Choroid plexus epithelial cell (primary cell): ENCODE results near the gene PRMT6.
"Not testable (repeated sequence)": the region's sequence is repeated elsewhere in the genome, so short reads cannot be mapped to it uniquely, and the experiment has no call there.

Source experiments
- DNase-seq: peaks from one replicate; pipeline ENCODE4 v3.0.0-alpha.2; 2010; ENCODE audit warnings: low read depth
- H3K4me3 ChIP-seq: 2 replicates; pipeline ENCODE4 v1.5.1; 2011; ENCODE audit warnings: low read depth, mild to moderate bottlenecking, control low read depth, low read length, moderate library complexity
- TF ChIP-seq, protein P1 (sequence below): conservative IDR thresholded peaks from 2 replicates; pipeline ENCODE4 v1.5.1; 2011; ENCODE audit warnings: low read depth, mild to moderate bottlenecking, control low read depth, inconsistent platforms, low read length, moderate library complexity

Gene PRMT6

DNA sequence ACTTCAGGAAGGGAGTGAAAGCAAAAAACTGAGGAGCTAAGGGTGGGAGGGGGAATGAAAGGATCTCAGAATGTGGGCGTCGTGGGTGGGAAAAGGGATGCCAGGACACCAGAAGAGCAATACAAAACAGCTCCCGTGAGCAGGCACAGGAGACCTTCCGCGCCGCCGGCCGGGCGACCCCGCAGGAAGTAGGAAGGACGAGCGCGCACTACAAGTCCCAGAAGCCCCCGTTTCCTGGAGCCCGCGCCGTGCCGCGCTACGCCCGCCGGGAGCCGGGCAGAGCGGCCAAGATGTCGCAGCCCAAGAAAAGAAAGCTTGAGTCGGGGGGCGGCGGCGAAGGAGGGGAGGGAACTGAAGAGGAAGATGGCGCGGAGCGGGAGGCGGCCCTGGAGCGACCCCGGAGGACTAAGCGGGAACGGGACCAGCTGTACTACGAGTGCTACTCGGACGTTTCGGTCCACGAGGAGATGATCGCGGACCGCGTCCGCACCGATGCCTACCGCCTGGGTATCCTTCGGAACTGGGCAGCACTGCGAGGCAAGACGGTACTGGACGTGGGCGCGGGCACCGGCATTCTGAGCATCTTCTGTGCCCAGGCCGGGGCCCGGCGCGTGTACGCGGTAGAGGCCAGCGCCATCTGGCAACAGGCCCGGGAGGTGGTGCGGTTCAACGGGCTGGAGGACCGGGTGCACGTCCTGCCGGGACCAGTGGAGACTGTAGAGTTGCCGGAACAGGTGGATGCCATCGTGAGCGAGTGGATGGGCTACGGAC lies at the start of gene PRMT6:
TSS of gene PRMT6 (plus strand) at position 249 of the 771 bp plus-strand sequence. CDS start at position 291, 42 bp downstream.
- TF ChIP-seq, protein P1, sequence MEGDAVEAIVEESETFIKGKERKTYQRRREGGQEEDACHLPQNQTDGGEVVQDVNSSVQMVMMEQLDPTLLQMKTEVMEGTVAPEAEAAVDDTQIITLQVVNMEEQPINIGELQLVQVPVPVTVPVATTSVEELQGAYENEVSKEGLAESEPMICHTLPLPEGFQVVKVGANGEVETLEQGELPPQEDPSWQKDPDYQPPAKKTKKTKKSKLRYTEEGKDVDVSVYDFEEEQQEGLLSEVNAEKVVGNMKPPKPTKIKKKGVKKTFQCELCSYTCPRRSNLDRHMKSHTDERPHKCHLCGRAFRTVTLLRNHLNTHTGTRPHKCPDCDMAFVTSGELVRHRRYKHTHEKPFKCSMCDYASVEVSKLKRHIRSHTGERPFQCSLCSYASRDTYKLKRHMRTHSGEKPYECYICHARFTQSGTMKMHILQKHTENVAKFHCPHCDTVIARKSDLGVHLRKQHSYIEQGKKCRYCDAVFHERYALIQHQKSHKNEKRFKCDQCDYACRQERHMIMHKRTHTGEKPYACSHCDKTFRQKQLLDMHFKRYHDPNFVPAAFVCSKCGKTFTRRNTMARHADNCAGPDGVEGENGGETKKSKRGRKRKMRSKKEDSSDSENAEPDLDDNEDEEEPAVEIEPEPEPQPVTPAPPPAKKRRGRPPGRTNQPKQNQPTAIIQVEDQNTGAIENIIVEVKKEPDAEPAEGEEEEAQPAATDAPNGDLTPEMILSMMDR: no peak
- H3K4me3 ChIP-seq: peak within 1 kb of the TSS; percentile 98
- peak; percentile 71 for DNase-seq

DNA sequence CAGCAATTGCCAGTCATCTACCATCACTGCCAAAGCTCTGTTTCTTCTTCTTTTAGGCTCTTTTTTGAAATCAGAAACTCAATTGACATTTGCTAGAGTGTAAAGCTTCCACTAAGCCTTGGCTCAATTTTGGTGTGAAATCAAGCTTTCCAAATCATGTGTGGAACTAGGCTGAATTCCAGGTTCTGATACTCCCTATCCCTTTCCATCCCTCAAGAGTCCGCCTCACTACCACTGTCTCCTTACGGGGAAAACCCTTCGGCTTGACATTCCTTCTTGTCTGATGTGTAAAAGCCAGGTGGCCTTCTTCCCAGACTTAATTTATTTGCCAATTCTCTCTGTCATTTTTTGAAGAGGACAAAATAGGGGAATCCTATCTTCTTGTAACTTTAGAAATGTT lies 47.2 kb upstream of the PRMT6 start:
- DNase-seq: no peak

DNA sequence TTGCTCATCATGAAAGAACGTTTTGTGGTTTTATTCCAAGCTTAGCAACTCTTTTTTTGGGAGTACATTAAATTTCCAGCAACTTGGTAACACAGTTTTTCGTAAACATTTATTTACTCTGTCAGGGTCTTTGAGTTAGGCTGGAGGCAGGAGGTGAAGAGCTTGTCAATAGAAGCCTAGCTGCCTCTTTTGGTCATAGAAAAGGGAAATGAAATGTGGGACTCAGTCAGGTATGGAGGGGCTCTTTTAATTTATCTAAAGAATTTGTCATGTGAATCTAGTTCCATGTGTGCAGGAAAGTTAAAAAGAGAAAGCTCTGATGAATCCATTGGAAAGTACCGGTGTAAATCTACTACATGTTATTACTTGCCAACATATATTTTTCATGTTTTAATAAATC lies 45.9 kb upstream of the PRMT6 start:
- H3K4me3 ChIP-seq: no peak overlapping the region
- no peak for DNase-seq
- TF ChIP-seq, protein P1: no peak

More for the DNA sequence above, 47.2 kb upstream of the PRMT6 start:
- H3K4me3 ChIP-seq: no peak overlapping the region
- TF ChIP-seq, protein P1: no peak

DNA sequence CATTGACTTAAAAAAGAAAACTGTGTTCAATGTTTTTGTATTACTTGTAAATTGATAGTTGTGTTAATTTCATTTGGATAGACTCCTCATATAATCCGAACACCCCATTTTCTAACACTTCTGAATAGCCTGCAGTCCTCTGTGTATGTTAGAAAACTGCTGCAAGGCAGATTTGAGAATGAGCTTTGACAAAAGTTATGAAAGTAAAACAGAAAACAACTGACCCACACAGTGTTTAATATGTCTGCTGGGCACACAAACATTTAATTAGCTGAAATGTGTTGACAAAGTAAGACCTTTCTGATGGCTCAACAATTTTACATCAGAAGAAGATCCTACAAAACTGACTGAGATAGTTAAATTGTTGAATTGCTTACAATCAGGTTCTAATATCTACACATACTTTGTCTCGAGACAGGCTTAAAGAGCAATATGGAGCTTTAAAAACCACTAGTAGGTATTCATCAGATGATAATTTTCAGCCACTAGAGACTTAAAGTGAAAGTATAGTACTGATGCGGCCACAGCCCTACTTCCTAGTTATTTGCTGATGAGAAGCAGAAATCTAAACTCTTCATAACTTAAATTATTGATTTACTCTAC lies 40.0 kb upstream of the PRMT6 start:
- no peak for DNase-seq
- H3K4me3 ChIP-seq: no peak overlapping the region
- TF ChIP-seq, protein P1: no peak

DNA sequence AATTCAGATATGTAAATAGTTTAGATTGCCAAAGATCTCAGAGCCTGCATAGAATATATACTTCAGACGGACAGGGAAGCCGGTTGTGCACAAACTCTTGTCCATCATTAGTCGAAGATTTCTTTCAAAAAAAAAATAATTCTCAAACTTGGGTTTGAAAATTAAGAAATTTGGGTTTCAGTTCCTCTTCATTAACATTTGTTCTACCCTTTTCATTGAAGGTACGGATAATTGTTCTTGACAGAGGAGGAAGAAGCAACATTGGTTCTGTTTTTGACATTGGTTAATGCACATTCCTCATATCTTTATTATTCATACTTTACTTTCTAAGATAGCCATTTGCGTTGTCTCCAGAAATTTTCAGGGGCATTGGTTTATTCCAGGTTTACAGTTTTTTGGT lies 38.0 kb upstream of the PRMT6 start:
- TF ChIP-seq, protein P1: no peak
- no peak for DNase-seq
- H3K4me3 ChIP-seq: no peak overlapping the region

DNA sequence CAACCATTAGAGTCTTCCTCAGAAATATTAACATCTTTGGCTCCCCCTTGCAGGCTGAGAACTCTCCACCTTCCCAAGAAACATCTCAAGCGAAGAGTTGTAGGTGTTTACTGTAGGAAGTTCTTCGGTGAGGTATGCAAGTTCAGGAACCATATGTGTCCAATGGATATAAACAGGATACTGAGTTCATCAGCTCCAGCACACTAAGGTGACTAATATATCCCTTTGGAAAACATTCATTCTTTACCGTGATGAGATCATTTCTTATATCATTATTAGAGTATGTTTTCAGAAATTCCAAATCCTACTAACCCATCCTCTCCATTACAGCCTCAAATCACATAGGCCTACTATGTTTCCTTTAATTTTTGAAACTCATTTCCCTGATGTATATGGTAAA lies 37.3 kb upstream of the PRMT6 start:
- no peak for DNase-seq
- TF ChIP-seq, protein P1: no peak
- H3K4me3 ChIP-seq: no peak overlapping the region

DNA sequence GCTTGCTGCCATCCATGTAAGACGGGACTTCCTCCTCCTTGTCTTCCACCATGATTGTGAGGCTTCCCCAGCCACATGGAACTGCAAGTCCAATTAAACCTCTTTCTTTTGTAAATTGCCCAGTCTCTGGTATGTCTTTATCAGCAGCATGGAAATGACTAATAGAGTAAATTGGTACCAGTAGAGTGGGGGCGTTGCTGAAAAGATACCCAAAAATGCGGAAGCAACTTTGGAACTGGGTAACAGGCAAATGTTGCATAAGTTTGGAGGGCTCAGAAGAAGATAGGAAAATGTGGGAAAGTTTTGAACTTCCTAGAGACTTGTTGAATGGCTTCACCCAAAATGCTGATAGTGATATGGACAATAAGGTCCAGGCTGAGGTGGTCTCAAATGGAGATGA lies 17.6 kb upstream of the PRMT6 start:
- DNase-seq: not testable (repeated sequence)

DNA sequence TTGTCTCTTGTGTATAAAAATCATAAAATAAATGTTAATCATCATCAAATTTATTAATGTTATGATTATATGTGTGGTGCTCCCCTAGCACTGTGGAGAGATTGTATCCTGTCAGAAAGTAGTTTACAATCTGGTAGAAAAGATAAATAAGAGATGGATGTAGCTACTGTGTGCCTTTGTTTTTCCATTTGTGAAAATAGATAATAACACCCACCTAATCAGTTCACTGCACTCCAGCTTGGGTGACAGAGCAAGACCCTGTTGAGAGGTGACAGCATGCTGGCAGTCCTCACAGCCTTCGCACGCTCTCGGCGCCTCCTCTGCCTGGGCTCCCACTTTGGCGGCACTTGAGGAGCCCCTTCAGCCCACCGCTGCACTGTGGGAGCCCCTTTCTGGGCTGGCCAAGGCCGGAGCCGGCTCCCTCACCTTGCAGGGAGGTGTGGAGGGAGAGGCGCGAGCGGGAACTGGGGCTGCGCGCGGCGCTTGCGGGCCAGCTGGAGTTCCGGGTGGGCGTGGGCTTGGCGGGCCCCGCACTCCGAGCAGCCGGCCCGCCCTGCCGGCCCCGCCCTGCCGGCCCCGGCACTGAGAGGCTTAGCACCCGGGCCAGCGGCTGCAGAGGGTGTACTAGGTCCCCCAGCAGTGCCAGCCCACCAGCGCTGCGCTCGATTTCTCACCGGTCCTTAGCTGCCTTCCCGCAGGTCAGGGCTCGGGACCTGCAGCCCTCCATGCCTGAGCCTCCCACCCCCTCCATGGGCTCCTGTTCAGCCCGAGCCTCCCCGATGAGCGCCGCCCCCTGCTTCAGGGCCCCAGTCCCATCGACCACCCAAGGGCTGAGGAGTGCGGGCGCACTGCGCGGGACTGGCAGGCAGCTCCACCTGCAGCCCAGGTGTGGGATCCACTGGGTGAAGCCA lies 11.9 kb upstream of the PRMT6 start:
- DNase-seq, H3K4me3 ChIP-seq: not testable (repeated sequence)

More for the DNA sequence above, 17.6 kb upstream of the PRMT6 start:
- not testable (repeated sequence) for H3K4me3 ChIP-seq
